Mesenchymal stem cell (in vitro differentiated cells and primary cell): ENCODE results near the gene STK25.
A peak's percentile ranks its signal among the peaks of the same experiment; 100 is the strongest.

Experiments
- DNase-seq: peaks from one replicate; pipeline ENCODE4 v3.0.0-alpha.2; 2013
- H2AFZ ChIP-seq: one replicate; pipeline ENCODE4 v1.6.1; 2013; ENCODE audit warnings: low read depth, mild to moderate bottlenecking, control low read depth, inconsistent platforms, low read length, moderate library complexity
- H2AK5ac ChIP-seq: 2 replicates; pipeline ENCODE4 v1.6.1; 2013; ENCODE audit warnings: low read length, moderate library complexity, mild to moderate bottlenecking, inconsistent platforms; ENCODE audit not compliant: severe bottlenecking
- H2BK120ac ChIP-seq: one replicate; pipeline ENCODE4 v1.6.1; 2013; ENCODE audit warnings: low read depth, mild to moderate bottlenecking, inconsistent platforms, low read length, moderate library complexity
- H2BK12ac ChIP-seq, 2 experiments: one replicate each; pipeline ENCODE4 v1.6.1; 2013; ENCODE audit warnings: inconsistent platforms in 2 of 2, low read length in 2 of 2, mild to moderate bottlenecking in 2 of 2, moderate library complexity in 2 of 2, control low read depth in 1 of 2
- H2BK15ac ChIP-seq: one replicate; pipeline ENCODE4 v1.6.1; 2013; ENCODE audit warnings: mild to moderate bottlenecking, low read depth, inconsistent platforms; ENCODE audit not compliant: poor library complexity, severe bottlenecking
- H2BK5ac ChIP-seq: 2 replicates; pipeline ENCODE4 v1.6.1; 2013; ENCODE audit warnings: low read depth, mild to moderate bottlenecking, low read length, control low read depth, inconsistent platforms; ENCODE audit not compliant: poor library complexity, severe bottlenecking
- H3K14ac ChIP-seq, 2 experiments: one replicate each; pipeline ENCODE4 v1.6.1; 2013; ENCODE audit warnings: inconsistent platforms in 2 of 2, low read length in 2 of 2, control low read depth in 1 of 2, mild to moderate bottlenecking in 1 of 2, moderate library complexity in 1 of 2
- H3K18ac ChIP-seq, 2 experiments: one replicate each; pipeline ENCODE4 v1.6.1; 2013; ENCODE audit warnings: inconsistent platforms in 2 of 2, low read length in 2 of 2, control low read depth in 1 of 2, low read depth in 1 of 2, mild to moderate bottlenecking in 1 of 2
- H3K23ac ChIP-seq, 2 experiments: one replicate each; pipeline ENCODE4 v1.6.1; 2013; ENCODE audit warnings: inconsistent platforms in 2 of 2, low read length in 2 of 2, mild to moderate bottlenecking in 2 of 2, moderate library complexity in 2 of 2, control low read depth in 1 of 2
- H3K27ac ChIP-seq: 2 replicates; pipeline ENCODE4 v1.5.1; 2013; ENCODE audit warnings: mild to moderate bottlenecking, moderate library complexity, low read length, control low read depth, inconsistent platforms; ENCODE audit not compliant: poor library complexity, severe bottlenecking
- H3K27me3 ChIP-seq, 2 experiments: 2 replicates each; pipeline versions ENCODE4 v1.6.1 to v1.7.0; 2013; ENCODE audit warnings: low read length in 2 of 2, mild to moderate bottlenecking in 2 of 2, moderate library complexity in 2 of 2, control low read depth in 1 of 2, inconsistent platforms in 1 of 2; ENCODE audit not compliant: control insufficient read depth in 1 of 2, insufficient read depth in 1 of 2
- H3K36me3 ChIP-seq, 2 experiments: 2 replicates each; pipeline versions ENCODE4 v1.6.1 to v1.7.0; 2013; ENCODE audit warnings: low read length in 2 of 2, control low read depth in 1 of 2, inconsistent platforms in 1 of 2, low read depth in 1 of 2, mild to moderate bottlenecking in 1 of 2; ENCODE audit not compliant: insufficient read depth in 2 of 2, control insufficient read depth in 1 of 2
- H3K4ac ChIP-seq, 2 experiments: one replicate each; pipeline ENCODE4 v1.6.1; 2013; ENCODE audit warnings: inconsistent platforms in 2 of 2, low read length in 2 of 2, mild to moderate bottlenecking in 2 of 2, moderate library complexity in 2 of 2, control low read depth in 1 of 2, low read depth in 1 of 2
- H3K4me1 ChIP-seq: 2 replicates; pipeline ENCODE4 v1.6.1; 2013; ENCODE audit warnings: low read depth, low read length, control low read depth; ENCODE audit not compliant: control insufficient read depth, insufficient read depth
- H3K4me2 ChIP-seq: 2 replicates; pipeline ENCODE4 v1.6.1; 2013; ENCODE audit warnings: low read length, mild to moderate bottlenecking, inconsistent platforms; ENCODE audit not compliant: poor library complexity, severe bottlenecking
- H3K4me3 ChIP-seq, 2 experiments: 2 replicates each; pipeline versions ENCODE4 v1.5.1 to v1.7.0; 2013; ENCODE audit warnings: low read length in 2 of 2, mild to moderate bottlenecking in 2 of 2, control low read depth in 1 of 2, low read depth in 1 of 2; ENCODE audit not compliant: insufficient read depth in 1 of 2
- H3K79me1 ChIP-seq: replicated peaks from 2 replicates; pipeline ENCODE4 v1.6.1; 2013; ENCODE audit warnings: mild to moderate bottlenecking, control low read depth, low read length, inconsistent platforms; ENCODE audit not compliant: poor library complexity, severe bottlenecking
- H3K9ac ChIP-seq: 2 replicates; pipeline ENCODE4 v1.7.0; 2013; ENCODE audit warnings: mild to moderate bottlenecking, low read length, moderate library complexity
- H3K9me3 ChIP-seq: 2 replicates; pipeline ENCODE4 v1.7.0; 2013; ENCODE audit warnings: mild to moderate bottlenecking, low read length; ENCODE audit not compliant: control insufficient read depth
- H4K8ac ChIP-seq: one replicate; pipeline ENCODE4 v1.6.1; 2013; ENCODE audit warnings: inconsistent platforms, mild to moderate bottlenecking, low read length, moderate library complexity
- H4K91ac ChIP-seq: one replicate; pipeline ENCODE4 v1.6.1; 2013; ENCODE audit warnings: mild to moderate bottlenecking, low read length, inconsistent platforms
- WGBS: methylation state at CpG from one replicate; pipeline ENCODE4 v1.1.7; 2013; ENCODE audit warnings: mixed read lengths; 5-methylcytosine and 5-hydroxymethylcytosine counted together

Gene STK25

DNA sequence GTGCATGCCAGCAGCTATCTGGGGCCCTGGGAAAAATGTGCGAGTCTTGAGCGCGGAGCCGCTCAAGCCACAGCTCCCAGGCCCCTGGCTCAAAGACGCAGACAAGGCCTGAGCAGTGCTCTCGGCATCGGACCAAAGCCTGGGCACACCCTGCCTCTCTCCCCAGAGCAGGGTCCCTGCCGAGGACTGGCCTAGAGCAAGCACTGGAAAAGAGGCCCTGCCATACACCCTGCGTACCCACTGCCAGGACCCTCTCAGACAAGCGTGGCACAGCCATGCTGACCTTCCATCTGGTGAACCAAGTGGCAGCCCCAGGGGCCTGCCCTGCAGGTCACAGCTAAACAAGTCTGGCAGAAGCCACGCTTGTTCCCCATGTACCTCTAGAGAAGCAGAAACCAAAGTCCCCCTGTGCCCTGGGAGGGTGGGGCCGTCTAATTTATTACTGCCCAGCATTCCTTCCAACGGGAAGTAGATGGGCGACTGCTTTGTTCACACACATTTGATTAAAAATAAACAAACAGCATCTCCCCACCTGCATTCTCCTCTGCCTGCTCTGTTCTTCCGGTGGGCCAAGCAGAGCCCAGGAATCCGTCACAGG is 14.0 kb downstream of the STK25 start:
- 96% methylated on average over 16 of the region's 16 CpGs for WGBS
- no peak overlapping the region for H2BK12ac ChIP-seq
- H2BK5ac ChIP-seq, result no peak overlapping the region
- no peak overlapping the region for H3K14ac ChIP-seq
- no peak for DNase-seq
- H4K8ac ChIP-seq, result no peak overlapping the region
- no peak overlapping the region for H2AK5ac ChIP-seq
- no peak overlapping the region for H3K4me3 ChIP-seq
- H3K79me1 ChIP-seq, result peaks cover 12% of the 10 kb centered on the region
- H3K9me3 ChIP-seq, result no peaks in the 10 kb centered on the region
- no peak overlapping the region for H3K27ac ChIP-seq
- no peak overlapping the region for H2BK15ac ChIP-seq
- H3K36me3 ChIP-seq, result peaks cover 91 to 95% of the 10 kb centered on the region in 2 experiments
- H3K9ac ChIP-seq, result no peak overlapping the region
- H3K27me3 ChIP-seq, result no peaks in the 10 kb centered on the region
- H3K4me2 ChIP-seq, result no peak overlapping the region
- no peak overlapping the region for H3K18ac ChIP-seq
- no peak overlapping the region for H2BK120ac ChIP-seq
- no peak overlapping the region for H3K23ac ChIP-seq
- no peak overlapping the region for H4K91ac ChIP-seq
- no peak overlapping the region for H3K4ac ChIP-seq
- H2AFZ ChIP-seq, result no peak overlapping the region
- peaks cover 7% of the 10 kb centered on the region for H3K4me1 ChIP-seq

- Histone ChIP-seq H3K4me2 (no peak overlapping the region), H2BK12ac (no peak overlapping the region), H2AFZ (no peak overlapping the region), H4K8ac (no peak overlapping the region), H3K27me3 (no peaks in the 10 kb centered on the region), H3K4ac (no peak overlapping the region), H3K9ac (no peak overlapping the region), H2BK5ac (no peak overlapping the region), H3K27ac (no peak overlapping the region), H2AK5ac (no peak overlapping the region), H3K79me1 (peaks cover 3% of the 10 kb centered on the region), H3K9me3 (no peaks in the 10 kb centered on the region), H3K18ac (no peak overlapping the region), H2BK120ac (no peak overlapping the region), H3K23ac (no peak overlapping the region), H3K14ac (no peak overlapping the region), H2BK15ac (no peak overlapping the region), H3K4me1 (peaks cover 2% of the 10 kb centered on the region), H3K36me3 (peaks cover 82 to 87% of the 10 kb centered on the region in 2 experiments), H3K4me3 (no peak overlapping the region), H4K91ac (no peak overlapping the region)
- WGBS, result 99% methylated on average over 10 of the region's 10 CpGs
- no peak for DNase-seq
Observed at GRCh38 chr2:241493092-241493491, 15.3 kb downstream of the STK25 start.

GRCh38 chr2:241492174-241492565 is 16.2 kb downstream of the STK25 start:
- Histone ChIP-seq H2BK120ac (no peak overlapping the region), H3K18ac (no peak overlapping the region), H3K23ac (no peak overlapping the region), H3K27ac (no peak overlapping the region), H3K4me3 (peak overlapping the region in 1 of 2 experiments; percentile 9), H2BK12ac (no peak overlapping the region), H3K9ac (no peak overlapping the region), H3K9me3 (no peaks in the 10 kb centered on the region), H3K4me1 (peaks cover 2% of the 10 kb centered on the region), H4K8ac (no peak overlapping the region), H2AK5ac (no peak overlapping the region), H3K36me3 (peaks cover 73 to 79% of the 10 kb centered on the region in 2 experiments), H3K4me2 (no peak overlapping the region), H2AFZ (no peak overlapping the region), H3K79me1 (peaks cover 3% of the 10 kb centered on the region), H2BK5ac (no peak overlapping the region), H3K27me3 (no peaks in the 10 kb centered on the region), H3K14ac (no peak overlapping the region), H2BK15ac (no peak overlapping the region), H4K91ac (no peak overlapping the region), H3K4ac (no peak overlapping the region)
- no peak for DNase-seq
- 98% methylated on average over 7 of the region's 7 CpGs for WGBS

DNA sequence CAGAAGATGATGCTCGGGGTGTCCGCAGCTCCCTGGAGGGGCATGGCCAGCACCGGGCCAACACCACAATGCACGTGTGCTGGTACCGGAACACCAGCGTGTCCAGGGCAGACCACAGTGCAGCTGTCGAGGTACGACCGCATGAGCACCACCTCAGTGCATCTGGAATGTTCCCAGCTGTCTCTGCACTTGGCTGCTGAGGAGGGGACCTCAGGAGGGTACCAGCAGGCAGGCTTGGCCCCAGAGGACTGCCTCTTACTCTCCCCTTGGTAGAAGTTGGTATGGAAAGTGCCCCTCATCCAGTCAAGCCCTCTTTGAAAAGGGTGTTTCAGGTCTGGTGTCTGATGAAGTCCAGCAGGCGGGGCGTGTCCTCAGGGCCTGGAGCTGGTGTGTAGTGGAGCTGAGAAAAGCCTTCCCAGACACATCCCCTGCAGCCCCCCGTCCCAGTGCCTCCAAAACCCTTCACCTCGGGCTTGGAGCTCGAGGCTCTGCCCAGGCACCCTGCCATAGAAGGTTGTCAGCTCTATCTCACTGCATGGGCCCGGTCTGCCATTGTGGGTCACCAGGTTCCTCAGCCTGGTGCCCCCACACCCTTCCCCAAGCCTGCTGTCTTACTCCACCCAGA is 16.7 kb downstream of the STK25 start:
- Histone ChIP-seq H3K4ac (no peak overlapping the region), H3K36me3 (peaks cover 69 to 79% of the 10 kb centered on the region in 2 experiments), H3K27me3 (no peaks in the 10 kb centered on the region), H3K18ac (no peak overlapping the region), H2BK15ac (no peak overlapping the region), H3K79me1 (no peaks in the 10 kb centered on the region), H2BK120ac (no peak overlapping the region), H4K8ac (no peak overlapping the region), H3K4me1 (peaks cover 2% of the 10 kb centered on the region), H3K14ac (no peak overlapping the region), H2AFZ (no peak overlapping the region), H2BK5ac (no peak overlapping the region), H3K9ac (no peak overlapping the region), H3K4me2 (no peak overlapping the region), H3K9me3 (no peaks in the 10 kb centered on the region), H2BK12ac (no peak overlapping the region), H3K23ac (no peak overlapping the region), H2AK5ac (no peak overlapping the region), H3K27ac (no peak overlapping the region), H3K4me3 (no peak overlapping the region), H4K91ac (no peak overlapping the region)
- 92% methylated on average over 15 of the region's 15 CpGs for WGBS
- no peak for DNase-seq
